Endothelial cell (in vitro differentiated cells): ENCODE results near the gene OR8B8. TPM values are rescaled to one million over a fixed set of nuclear protein-coding genes. Genes with fewer than 3 reads are reported as not detected.
A peak's percentile ranks its signal among the peaks of the same experiment; 100 is the strongest.

Source experiments
- DNase-seq: peaks from one replicate; pipeline ENCODE4 v3.0.0; 2021; ENCODE audit warnings: low spot score
- H3K27ac Mint-ChIP-seq: one replicate; pipeline ENCODE4 v1.8.0; 2021; ENCODE audit warnings: mixed read lengths, inconsistent platforms; ENCODE audit not compliant: unreplicated experiment
- H3K27me3 Mint-ChIP-seq: one replicate; pipeline ENCODE4 v1.8.0; 2021; ENCODE audit warnings: mild to moderate bottlenecking, moderate library complexity, mixed read lengths, inconsistent platforms; ENCODE audit not compliant: unreplicated experiment
- H3K36me3 Mint-ChIP-seq: one replicate; pipeline ENCODE4 v1.8.0; 2021; ENCODE audit warnings: mild to moderate bottlenecking, low read depth, mixed read lengths, inconsistent platforms; ENCODE audit not compliant: unreplicated experiment
- H3K4me1 Mint-ChIP-seq: one replicate; pipeline ENCODE4 v1.8.0; 2021; ENCODE audit warnings: mild to moderate bottlenecking, mixed read lengths, inconsistent platforms; ENCODE audit not compliant: unreplicated experiment
- H3K4me3 Mint-ChIP-seq: one replicate; pipeline ENCODE4 v1.8.0; 2021; ENCODE audit warnings: mild to moderate bottlenecking, mixed read lengths, inconsistent platforms; ENCODE audit not compliant: unreplicated experiment
- H3K9me3 Mint-ChIP-seq: one replicate; pipeline ENCODE4 v1.8.0; 2021; ENCODE audit warnings: mixed read lengths, inconsistent platforms; ENCODE audit not compliant: unreplicated experiment
- long read RNA-seq: library from polyadenylated mRNA; unstranded; transcript quantifications from one replicate; pipeline ENCODE4 v2.0.0, GENCODE V29; 2020; ENCODE audit not compliant: unreplicated experiment
- total RNA-seq: library from RNA; stranded (reverse); fragmentation: NEBNext Ultra II Directional; extraction: Animal tissue kit (Norgen Biotek cat#: 25700); gene quantifications from one replicate; pipeline ENCODE4 v1.2.1, GENCODE V29; 2021; ENCODE audit not compliant: unreplicated experiment
- TF ChIP-seq, protein P1 (sequence below): fragments of 200-600 bp; sonication (generic); IDR thresholded peaks from one replicate; pipeline ENCODE4 v1.5.0; 2021; ENCODE audit warnings: antibody characterized with exemption; ENCODE audit not compliant: unreplicated experiment

The OR8B8 gene, protein sequence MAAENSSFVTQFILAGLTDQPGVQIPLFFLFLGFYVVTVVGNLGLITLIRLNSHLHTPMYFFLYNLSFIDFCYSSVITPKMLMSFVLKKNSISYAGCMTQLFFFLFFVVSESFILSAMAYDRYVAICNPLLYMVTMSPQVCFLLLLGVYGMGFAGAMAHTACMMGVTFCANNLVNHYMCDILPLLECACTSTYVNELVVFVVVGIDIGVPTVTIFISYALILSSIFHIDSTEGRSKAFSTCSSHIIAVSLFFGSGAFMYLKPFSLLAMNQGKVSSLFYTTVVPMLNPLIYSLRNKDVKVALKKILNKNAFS
- 0.28 TPM for total RNA-seq
- long read RNA-seq, result 0 reads

DNA sequence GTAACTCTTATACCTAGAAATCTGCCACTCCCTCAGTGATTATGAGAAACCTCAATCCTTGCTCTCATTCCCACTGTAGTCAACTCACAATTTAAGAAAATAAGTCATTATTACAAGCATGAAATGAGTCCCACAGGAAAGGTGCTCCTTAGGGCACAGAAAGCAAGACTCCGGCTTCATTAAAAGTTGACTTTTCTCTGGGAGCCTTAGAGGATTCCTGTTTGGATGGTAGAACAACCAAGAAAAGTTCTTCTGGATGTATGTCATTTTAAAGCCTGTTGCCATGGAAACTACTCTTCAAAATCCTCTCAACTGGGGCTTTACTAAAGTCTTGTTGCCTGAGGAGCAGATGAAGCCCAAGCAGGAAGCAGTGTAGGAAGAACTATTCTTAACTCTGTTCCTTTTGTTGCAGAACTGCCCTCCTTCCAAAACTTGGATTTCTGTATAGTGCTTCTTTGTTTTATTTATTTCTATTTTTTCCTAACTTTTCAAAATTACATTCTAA, at the start of gene OR8B8:
Gene OR8B8 (minus strand): TSS at position 51 of the 505 bp plus-strand sequence. CDS start 4,611 bp downstream, outside the sequence.
- no peak for DNase-seq
- TF ChIP-seq, protein P1, sequence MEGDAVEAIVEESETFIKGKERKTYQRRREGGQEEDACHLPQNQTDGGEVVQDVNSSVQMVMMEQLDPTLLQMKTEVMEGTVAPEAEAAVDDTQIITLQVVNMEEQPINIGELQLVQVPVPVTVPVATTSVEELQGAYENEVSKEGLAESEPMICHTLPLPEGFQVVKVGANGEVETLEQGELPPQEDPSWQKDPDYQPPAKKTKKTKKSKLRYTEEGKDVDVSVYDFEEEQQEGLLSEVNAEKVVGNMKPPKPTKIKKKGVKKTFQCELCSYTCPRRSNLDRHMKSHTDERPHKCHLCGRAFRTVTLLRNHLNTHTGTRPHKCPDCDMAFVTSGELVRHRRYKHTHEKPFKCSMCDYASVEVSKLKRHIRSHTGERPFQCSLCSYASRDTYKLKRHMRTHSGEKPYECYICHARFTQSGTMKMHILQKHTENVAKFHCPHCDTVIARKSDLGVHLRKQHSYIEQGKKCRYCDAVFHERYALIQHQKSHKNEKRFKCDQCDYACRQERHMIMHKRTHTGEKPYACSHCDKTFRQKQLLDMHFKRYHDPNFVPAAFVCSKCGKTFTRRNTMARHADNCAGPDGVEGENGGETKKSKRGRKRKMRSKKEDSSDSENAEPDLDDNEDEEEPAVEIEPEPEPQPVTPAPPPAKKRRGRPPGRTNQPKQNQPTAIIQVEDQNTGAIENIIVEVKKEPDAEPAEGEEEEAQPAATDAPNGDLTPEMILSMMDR, result no peak
- H3K36me3 Mint-ChIP-seq, result no peaks in the 10 kb centered on the region
- no peak within 1 kb of the TSS for H3K4me3 Mint-ChIP-seq
- H3K4me1 Mint-ChIP-seq, result peaks cover 14% of the 10 kb centered on the region
- no peaks in the 10 kb centered on the region for H3K9me3 Mint-ChIP-seq
- H3K27ac Mint-ChIP-seq, result peak within 1 kb of the TSS; percentile 53
- H3K27me3 Mint-ChIP-seq, result no peaks in the 10 kb centered on the region

DNA sequence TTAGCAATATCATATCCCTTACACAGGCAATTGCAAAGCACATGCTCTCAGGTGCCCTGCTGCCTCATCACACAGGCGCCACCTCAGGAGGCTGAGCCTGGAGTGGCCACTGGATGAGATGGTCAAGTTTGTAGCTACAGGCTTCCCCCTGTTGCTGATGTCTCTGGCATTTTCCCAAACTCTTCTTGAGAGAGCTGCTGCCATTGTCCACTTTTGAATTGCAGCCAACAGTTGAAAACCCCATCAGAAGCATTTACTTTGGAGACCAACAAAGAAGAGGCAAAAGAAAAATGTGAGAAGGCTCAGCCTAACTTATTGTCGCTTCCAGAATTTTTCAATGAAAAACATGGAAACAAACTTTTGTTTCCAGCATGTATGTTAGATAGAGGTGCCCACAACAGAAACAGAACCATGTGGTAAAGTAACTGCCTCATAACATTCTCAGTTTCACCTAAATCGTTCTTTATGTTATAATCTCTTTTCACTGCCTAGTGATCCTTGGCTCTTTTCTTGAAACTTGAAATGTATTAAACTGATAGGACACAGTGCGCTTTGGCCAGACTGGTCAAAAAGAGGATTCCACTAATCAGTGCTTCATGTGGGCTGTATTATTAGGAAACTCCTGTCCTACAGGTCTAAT, 47.6 kb upstream of the OR8B8 start:
- no peak overlapping the region for H3K27ac Mint-ChIP-seq
- H3K27me3 Mint-ChIP-seq, result no peaks in the 10 kb centered on the region
- TF ChIP-seq, protein P1, result no peak
- no peaks in the 10 kb centered on the region for H3K4me1 Mint-ChIP-seq
- H3K4me3 Mint-ChIP-seq, result no peak overlapping the region
- no peaks in the 10 kb centered on the region for H3K36me3 Mint-ChIP-seq
- no peak for DNase-seq
- no peaks in the 10 kb centered on the region for H3K9me3 Mint-ChIP-seq

DNA sequence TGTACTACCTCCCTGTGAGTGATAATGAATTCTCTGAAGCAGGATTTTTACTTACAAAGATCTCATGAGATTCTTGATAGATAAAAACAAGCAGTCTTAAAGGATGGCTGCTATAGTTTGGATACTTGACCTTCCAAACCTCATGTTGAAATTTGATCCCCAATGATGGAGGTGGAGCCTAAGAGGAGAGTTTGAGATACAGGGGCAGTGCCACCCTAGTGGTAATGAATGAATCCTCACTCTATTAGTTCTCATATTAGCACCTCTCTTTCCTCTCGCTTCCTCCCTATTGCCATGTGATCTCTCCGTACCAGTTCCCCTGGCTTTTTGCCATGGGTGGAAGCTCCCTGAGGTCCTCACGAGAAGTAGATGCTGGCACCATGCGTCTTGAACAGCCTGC, 37.9 kb upstream of the OR8B8 start:
- peaks cover 2% of the 10 kb centered on the region for H3K27me3 Mint-ChIP-seq
- peaks cover 28% of the 10 kb centered on the region for H3K4me1 Mint-ChIP-seq
- no peak for DNase-seq
- TF ChIP-seq, protein P1, result no peak
- H3K9me3 Mint-ChIP-seq, result no peaks in the 10 kb centered on the region
- H3K27ac Mint-ChIP-seq, result peak overlapping the region; percentile 21
- no peaks in the 10 kb centered on the region for H3K36me3 Mint-ChIP-seq
- no peak overlapping the region for H3K4me3 Mint-ChIP-seq

DNA sequence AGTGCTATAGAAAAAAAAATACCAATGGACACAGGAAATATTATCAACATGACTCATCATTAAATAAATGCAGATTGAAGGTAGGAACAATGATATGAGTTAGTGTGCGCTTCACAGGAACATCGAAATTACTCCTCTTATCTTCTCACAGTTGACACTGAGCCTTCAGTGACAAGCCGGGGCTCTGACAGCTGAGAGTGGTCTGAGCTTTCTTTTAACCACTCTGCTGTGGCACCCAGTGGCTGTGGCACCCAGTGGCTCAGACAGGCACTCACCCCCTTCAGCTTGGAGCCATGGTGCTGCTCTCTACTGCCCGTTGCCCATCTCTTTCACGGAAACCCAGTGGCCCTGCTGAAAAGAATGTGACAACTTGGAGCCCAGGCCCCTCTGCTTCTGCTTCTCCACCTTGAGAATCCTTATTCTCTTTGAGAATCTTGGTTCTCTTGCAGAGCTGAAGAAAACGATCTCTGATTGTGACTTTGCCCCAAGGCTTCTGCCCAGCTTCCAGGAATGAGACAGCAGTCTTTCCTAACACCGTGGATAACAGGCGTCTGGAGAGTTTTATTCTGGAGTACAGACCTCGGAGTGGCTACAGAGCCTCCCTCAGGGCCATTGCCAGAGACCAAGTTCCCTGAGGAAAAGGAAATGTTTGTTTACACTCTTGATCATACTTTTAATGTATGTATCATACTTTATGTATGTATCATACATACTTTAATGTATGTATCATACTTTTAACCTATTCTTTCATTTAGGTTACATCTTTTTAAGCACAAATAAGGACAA, 37.1 kb upstream of the OR8B8 start:
- H3K27ac Mint-ChIP-seq, result peak overlapping the region; percentile 84
- H3K36me3 Mint-ChIP-seq, result no peaks in the 10 kb centered on the region
- peak overlapping the region; percentile 39 for H3K4me3 Mint-ChIP-seq
- H3K4me1 Mint-ChIP-seq, result peaks cover 28% of the 10 kb centered on the region
- peaks cover 2% of the 10 kb centered on the region for H3K27me3 Mint-ChIP-seq
- H3K9me3 Mint-ChIP-seq, result no peaks in the 10 kb centered on the region
- TF ChIP-seq, protein P1, result no peak
- DNase-seq, result no peak
